Activated naive CD4-positive, alpha-beta T cell treated with anti-CD3 and anti-CD28 coated beads, Interleukin-2, amount 50 U/mL, for 72 hours (primary cell): Measurements from ENCODE around the gene RAD51B. TPM values are rescaled to one million over a fixed set of nuclear protein-coding genes. Genes with fewer than 3 reads are reported as not detected.

ENCODE experiments used
- ATAC-seq, 2 donors: fragments of 150-1000 bp; cut with Tn5 transposase; 2 replicates each; pipeline ENCODE4 v1.10.0; 2021; ENCODE audit warnings: mild to moderate bottlenecking in 2 of 2, moderate library complexity in 2 of 2
- DNase-seq, 2 donors: peaks; one replicate each; pipeline ENCODE4 v3.0.0; 2021 to 2022; ENCODE audit warnings: low spot score in 2 of 2
- H3K27ac Mint-ChIP-seq, 2 donors: one replicate each; pipeline ENCODE4 v1.8.0; 2022; ENCODE audit warnings: mild to moderate bottlenecking in 2 of 2, mixed read lengths in 2 of 2
- H3K36me3 Mint-ChIP-seq, 2 donors: one replicate each; pipeline ENCODE4 v1.8.0; 2022; ENCODE audit warnings: mixed read lengths in 2 of 2
- H3K9me3 Mint-ChIP-seq, 2 donors: one replicate each; pipeline ENCODE4 v1.8.0; 2022; ENCODE audit warnings: mixed read lengths in 2 of 2
- total RNA-seq, 2 donors: library from RNA; stranded (reverse); gene quantifications; one replicate each; pipeline ENCODE4 v1.2.3, GENCODE V29; 2022

The RAD51B gene
- total RNA-seq, 2 donors from 2014 or later, result 36.5 to 53.0 TPM

- H3K36me3 Mint-ChIP-seq, result no peaks in the 10 kb centered on the region
- no peak overlapping the region for H3K27ac Mint-ChIP-seq
- ATAC-seq (no peak), DNase-seq (no peak)
- H3K9me3 Mint-ChIP-seq, result peaks cover 0 to 5% of the 10 kb centered on the region in 2 donors
Measured at GRCh38 chr14:68649476-68650189, 830.1 kb downstream of the RAD51B start.

DNA sequence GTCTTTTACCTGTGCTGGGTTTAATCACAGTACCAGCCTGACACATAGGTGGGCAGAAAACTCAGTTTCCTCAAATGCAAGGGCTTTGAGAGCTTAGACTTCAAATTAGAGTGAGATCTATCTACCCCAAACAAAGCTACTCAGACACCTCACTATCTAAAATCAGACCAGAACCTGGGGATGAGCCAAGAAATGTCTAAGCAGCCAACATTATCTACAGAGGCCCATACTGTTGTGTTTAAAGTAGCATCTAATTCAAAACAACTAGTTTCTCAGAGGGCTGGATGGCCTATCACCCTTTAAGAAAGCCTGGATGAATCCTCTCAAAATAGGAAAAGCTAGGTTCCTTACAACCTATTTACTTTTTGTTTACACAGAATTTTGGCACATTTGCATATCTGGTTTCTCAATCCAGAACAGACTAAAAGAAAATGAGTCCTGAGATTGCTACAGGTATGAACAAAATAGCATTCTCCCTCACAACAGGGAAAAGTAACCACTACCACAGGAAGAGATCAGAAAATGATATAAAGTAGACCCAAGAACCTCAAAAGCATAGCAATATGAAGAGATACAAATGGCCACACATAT, 830.9 kb downstream of the RAD51B start:
- DNase-seq (no peak), ATAC-seq (no peak)
- Mint-ChIP-seq H3K36me3 (no peaks in the 10 kb centered on the region), H3K27ac (no peak overlapping the region), H3K9me3 (peaks cover 0 to 5% of the 10 kb centered on the region in 2 donors)

DNA sequence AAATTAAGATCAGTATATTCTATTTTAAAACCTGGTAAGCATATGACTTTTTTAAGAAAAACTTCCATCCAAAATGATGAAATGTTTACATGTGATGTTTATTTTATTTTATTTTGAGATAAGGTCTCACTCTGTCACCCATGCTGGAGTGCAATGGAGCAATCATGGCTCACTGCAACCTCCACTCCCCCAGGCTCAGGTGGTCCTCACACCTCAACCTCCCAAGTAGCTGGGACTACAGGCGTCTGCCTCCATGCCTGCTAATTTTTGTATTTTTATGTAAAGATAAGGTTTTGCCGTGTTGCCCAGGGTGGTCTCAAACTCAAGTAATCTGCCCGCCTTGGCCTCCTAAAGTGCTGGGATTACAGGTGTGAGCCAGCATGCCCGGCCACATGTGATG, 831.5 kb downstream of the RAD51B start:
- Mint-ChIP-seq H3K9me3 (peaks cover 0 to 5% of the 10 kb centered on the region in 2 donors), H3K36me3 (no peaks in the 10 kb centered on the region), H3K27ac (no peak overlapping the region)
- ATAC-seq (no peak), DNase-seq (no peak)

- ATAC-seq, result no peak
- Mint-ChIP-seq H3K27ac (no peak overlapping the region), H3K36me3 (no peaks in the 10 kb centered on the region)
Measured at GRCh38 chr14:68651652-68652432, 832.3 kb downstream of the RAD51B start.

DNA sequence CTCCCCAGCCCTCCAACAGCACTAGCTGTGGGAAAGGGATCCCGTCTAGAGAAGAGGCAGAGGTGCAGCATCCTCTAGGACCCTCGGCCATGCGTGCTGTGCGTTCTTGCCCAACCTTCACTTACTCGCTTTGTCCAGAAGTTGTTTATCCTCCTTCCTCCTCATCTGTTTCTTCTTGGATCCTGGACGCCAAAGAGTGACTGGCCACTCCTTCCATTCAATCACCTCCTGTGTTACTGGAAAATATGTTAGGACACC, 832.8 kb downstream of the RAD51B start:
- DNase-seq, result no peak
- H3K36me3 Mint-ChIP-seq, result no peaks in the 10 kb centered on the region

More at GRCh38 chr14:68651652-68652432, 832.3 kb downstream of the RAD51B start:
- no peak for DNase-seq
- H3K9me3 Mint-ChIP-seq, result peaks cover 0 to 5% of the 10 kb centered on the region in 2 donors

GRCh38 chr14:68653108-68653507, 833.5 kb downstream of the RAD51B start:
- Mint-ChIP-seq H3K27ac (peak overlapping the region in 1 of 2 donors; percentile 70), H3K36me3 (no peaks in the 10 kb centered on the region), H3K9me3 (peaks cover 0 to 5% of the 10 kb centered on the region in 2 donors)
- DNase-seq (no peak), ATAC-seq (no peak)

More for the DNA sequence above, 832.8 kb downstream of the RAD51B start:
- peaks cover 0 to 5% of the 10 kb centered on the region in 2 donors for H3K9me3 Mint-ChIP-seq
- no peak for ATAC-seq
- peak overlapping the region in 1 of 2 donors; percentile 70 for H3K27ac Mint-ChIP-seq

DNA sequence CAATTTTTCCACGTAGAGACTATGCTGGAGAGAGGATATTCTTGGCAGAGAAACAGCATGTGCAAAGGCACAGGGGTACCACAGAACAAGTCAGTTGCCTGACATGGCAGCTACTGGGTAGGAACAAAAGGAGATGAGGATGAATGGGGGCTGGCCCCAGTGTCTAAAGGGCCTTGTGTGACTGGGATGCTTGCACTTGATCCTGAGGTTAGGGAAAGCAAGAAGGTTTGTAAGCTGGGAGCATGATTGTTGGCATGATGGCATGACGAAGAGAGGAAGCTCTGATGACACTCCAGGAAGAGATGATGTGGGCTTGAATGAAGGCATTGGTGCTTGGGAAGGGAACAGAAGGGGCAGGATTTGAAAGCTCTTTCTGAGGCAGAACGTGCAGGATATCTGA, 834.2 kb downstream of the RAD51B start:
- H3K27ac Mint-ChIP-seq, result no peak overlapping the region
- DNase-seq (no peak), ATAC-seq (no peak)
- H3K36me3 Mint-ChIP-seq, result no peaks in the 10 kb centered on the region
- peaks cover 0 to 5% of the 10 kb centered on the region in 2 donors for H3K9me3 Mint-ChIP-seq

DNA sequence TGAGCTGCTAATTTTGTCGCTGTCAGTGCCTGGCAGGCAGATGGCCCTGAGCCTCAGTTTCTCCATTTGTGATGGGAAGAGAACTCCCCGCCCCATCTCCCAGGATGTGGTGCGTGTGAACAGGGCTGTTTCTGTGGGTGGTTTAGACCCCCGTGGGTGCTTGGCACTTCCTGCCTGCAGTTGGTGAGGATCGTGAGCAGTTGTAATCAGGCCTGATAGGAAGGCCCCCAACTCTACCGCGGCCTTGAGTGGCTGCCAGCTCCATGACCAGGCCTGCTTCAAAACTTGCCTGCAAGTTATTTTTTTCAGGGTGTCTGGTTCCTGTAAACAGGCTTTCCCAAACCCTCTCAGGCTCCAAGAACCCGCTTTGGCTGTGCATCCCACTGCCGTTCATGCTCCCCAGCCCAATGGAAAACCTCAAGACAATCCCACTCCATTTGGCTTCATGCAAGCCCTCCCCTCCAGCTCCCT, 834.9 kb downstream of the RAD51B start:
- H3K9me3 Mint-ChIP-seq, result peaks cover 0 to 5% of the 10 kb centered on the region in 2 donors
- DNase-seq (no peak), ATAC-seq (no peak)
- H3K27ac Mint-ChIP-seq, result no peak overlapping the region
- H3K36me3 Mint-ChIP-seq, result no peaks in the 10 kb centered on the region

GRCh38 chr14:68655021-68655831, 835.6 kb downstream of the RAD51B start:
- Mint-ChIP-seq H3K27ac (no peak overlapping the region), H3K9me3 (peaks cover 0 to 5% of the 10 kb centered on the region in 2 donors), H3K36me3 (no peaks in the 10 kb centered on the region)
- DNase-seq, result no peak
- ATAC-seq, result no peak

- Mint-ChIP-seq H3K27ac (no peak overlapping the region), H3K9me3 (peaks cover 0 to 5% of the 10 kb centered on the region in 2 donors), H3K36me3 (peaks cover 0 to 4% of the 10 kb centered on the region in 2 donors)
- no peak for DNase-seq
- no peak for ATAC-seq
Measured at GRCh38 chr14:68655911-68656316, 836.3 kb downstream of the RAD51B start.

GRCh38 chr14:68656452-68656851, 836.9 kb downstream of the RAD51B start:
- ATAC-seq, result no peak
- DNase-seq, result no peak
- H3K27ac Mint-ChIP-seq, result no peak overlapping the region
- H3K9me3 Mint-ChIP-seq, result peaks cover 0 to 5% of the 10 kb centered on the region in 2 donors
- peaks cover 0 to 6% of the 10 kb centered on the region in 2 donors for H3K36me3 Mint-ChIP-seq

- Mint-ChIP-seq H3K36me3 (peaks cover 0 to 14% of the 10 kb centered on the region in 2 donors), H3K27ac (no peak overlapping the region), H3K9me3 (peaks cover 0 to 14% of the 10 kb centered on the region in 2 donors)
- DNase-seq (no peak), ATAC-seq (no peak)
Measured at GRCh38 chr14:68657300-68658028, 837.9 kb downstream of the RAD51B start.

DNA sequence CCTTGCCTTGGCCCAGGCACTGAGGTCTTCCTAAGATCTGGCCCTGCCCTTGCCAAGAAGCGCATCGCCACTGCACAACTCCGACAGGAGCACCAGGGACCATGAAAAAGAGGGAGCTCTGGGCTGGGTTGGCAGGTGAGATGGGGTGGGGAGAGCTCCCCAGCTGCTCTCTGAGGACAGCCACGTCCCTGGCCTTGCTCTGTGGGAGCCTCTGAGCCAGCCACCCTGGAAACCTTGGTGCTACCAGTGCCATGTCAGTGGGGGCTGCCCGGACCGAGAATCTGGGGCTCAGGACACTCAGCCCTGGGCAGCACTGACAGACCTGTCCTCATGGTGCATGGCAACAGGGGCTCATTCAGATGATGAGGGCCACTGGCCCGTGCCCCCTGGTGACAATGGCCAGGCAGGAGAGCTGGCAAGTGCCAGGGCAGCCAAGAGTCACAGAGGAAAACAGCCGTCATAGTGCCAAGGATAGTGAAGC, 838.5 kb downstream of the RAD51B start:
- Mint-ChIP-seq H3K36me3 (peaks cover 0 to 14% of the 10 kb centered on the region in 2 donors), H3K27ac (no peak overlapping the region), H3K9me3 (peaks cover 0 to 17% of the 10 kb centered on the region in 2 donors)
- ATAC-seq (no peak), DNase-seq (no peak)

DNA sequence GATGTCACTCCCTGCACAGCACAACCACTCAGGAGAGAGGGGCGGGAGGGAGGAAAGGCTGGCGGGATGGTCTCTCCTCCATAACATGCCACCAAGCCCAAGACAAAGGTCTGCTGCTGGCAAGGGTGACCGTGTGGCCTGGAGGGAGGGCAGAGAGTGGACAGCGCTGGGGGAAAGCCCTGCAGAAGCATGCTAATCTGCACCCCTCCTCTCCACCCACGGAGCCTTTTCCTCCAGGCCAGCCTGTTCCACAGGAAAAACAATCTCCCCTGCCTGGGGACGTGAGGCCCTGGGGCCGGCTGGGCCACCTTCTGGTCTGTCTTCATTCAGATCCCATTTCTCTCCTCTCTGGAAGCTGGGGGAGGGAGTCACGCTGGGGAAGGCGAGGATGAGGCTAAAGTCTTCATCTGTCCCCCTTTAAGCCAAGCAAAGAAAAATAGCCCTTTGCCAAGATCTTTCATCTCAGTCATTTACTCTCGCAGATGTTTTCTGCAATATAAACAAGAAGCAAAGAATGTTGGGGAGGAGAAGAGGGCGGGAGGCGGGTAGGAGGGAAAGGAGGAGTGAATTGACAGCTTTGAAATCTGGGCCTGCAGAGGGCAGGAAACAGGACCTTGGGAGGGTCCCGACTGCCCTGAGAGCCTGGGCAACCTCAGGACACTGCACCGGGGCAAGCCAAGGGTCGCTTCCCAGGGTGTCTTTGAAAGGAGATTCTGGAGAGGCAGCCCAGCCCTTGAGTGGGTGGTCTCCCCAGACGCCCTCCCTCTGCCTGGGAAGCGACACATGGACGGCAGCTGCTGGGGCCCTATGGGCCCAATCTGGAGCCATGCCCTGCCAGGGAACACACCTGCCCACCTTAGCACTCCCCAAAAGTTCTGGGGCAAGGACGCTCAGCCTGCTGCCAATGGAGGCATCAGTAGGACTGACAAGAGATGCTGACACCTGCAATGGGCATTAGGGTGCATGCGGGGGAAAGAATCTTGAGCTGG, 839.7 kb downstream of the RAD51B start:
- no peak for ATAC-seq
- no peak overlapping the region for H3K27ac Mint-ChIP-seq

GRCh38 chr14:68660495-68660894, 840.9 kb downstream of the RAD51B start:
- Mint-ChIP-seq H3K27ac (no peak overlapping the region), H3K36me3 (peaks cover 0 to 14% of the 10 kb centered on the region in 2 donors), H3K9me3 (peaks cover 0 to 12% of the 10 kb centered on the region in 2 donors)
- DNase-seq (no peak), ATAC-seq (no peak)

More for the DNA sequence above, 839.7 kb downstream of the RAD51B start:
- DNase-seq, result no peak
- peaks cover 0 to 12% of the 10 kb centered on the region in 2 donors for H3K9me3 Mint-ChIP-seq
- H3K36me3 Mint-ChIP-seq, result peaks cover 0 to 14% of the 10 kb centered on the region in 2 donors
